Kidney (tissue), 14 donors: ENCODE measurements around the gene CXXC5. TPM values are rescaled to one million over a fixed set of nuclear protein-coding genes. Genes with fewer than 3 reads are reported as not detected.

Experiments
- DNase-seq, 5 donors: peaks; one replicate each; pipeline ENCODE4 v3.0.0-alpha.2; 2013 to 2020
- FAIRE-seq: peaks from 2 replicates; lab custom pipeline; 2012; peaks lifted over from hg19 to GRCh38; lab: Jason Lieb, UNC
- H3K27ac ChIP-seq, 2 donors: one replicate each; pipeline ENCODE4 v1.7.0; 2013; ENCODE audit warnings: low read depth in 2 of 2, low read length in 2 of 2, inconsistent platforms in 1 of 2
- H3K27me3 ChIP-seq: one replicate; pipeline ENCODE4 v1.7.1; 2013; ENCODE audit warnings: low read length, inconsistent platforms; ENCODE audit not compliant: control insufficient read depth, insufficient read depth
- H3K36me3 ChIP-seq, 3 donors: one replicate each; pipeline versions ENCODE4 v1.7.0 to v1.7.1; 2013; ENCODE audit warnings: low read length in 3 of 3, control low read depth in 1 of 3, inconsistent platforms in 1 of 3; ENCODE audit not compliant: insufficient read depth in 3 of 3, control insufficient read depth in 2 of 3
- H3K4me1 ChIP-seq, 3 donors: one replicate each; pipeline versions ENCODE4 v1.7.0 to v1.7.1; 2013; ENCODE audit warnings: low read length in 3 of 3, inconsistent platforms in 1 of 3, low read depth in 1 of 3; ENCODE audit not compliant: control insufficient read depth in 2 of 3, insufficient read depth in 2 of 3
- H3K4me3 ChIP-seq, 3 donors: one replicate each; pipeline versions ENCODE4 v1.7.0 to v1.8.1; 2013; ENCODE audit warnings: low read length in 3 of 3, control low read depth in 1 of 3, inconsistent platforms in 1 of 3
- H3K9ac ChIP-seq, 3 donors: one replicate each; pipeline versions ENCODE4 v1.7.0 to v1.7.1; 2013; ENCODE audit warnings: low read length in 3 of 3, control low read depth in 1 of 3, inconsistent platforms in 1 of 3
- H3K9me3 ChIP-seq, 3 donors: one replicate each; pipeline versions ENCODE4 v1.7.0 to v1.7.1; 2013; ENCODE audit warnings: low read length in 3 of 3, control low read depth in 1 of 3, inconsistent platforms in 1 of 3; ENCODE audit not compliant: control insufficient read depth in 2 of 3, insufficient read depth in 1 of 3
- intact Hi-C: fragments of 100-400 bp; cut with DNase I; formaldehyde crosslinking; loops from one replicate; pipeline ENCODE4 v1.11.1; 2022
- polyA plus RNA-seq: library from polyadenylated mRNA; stranded (reverse); fragments of 350-450 nt; fragmentation: Illumina TruSeq; extraction: RNeasy Lipid Tissue Mini Kit (QIAGEN cat#74804); gene quantifications from one replicate; pipeline ENCODE4 v1.2.3, GENCODE V29; 2014; ENCODE audit warnings: low read depth, low replicate concordance; ENCODE audit not compliant: insufficient read depth
- total RNA-seq: library from RNA; stranded (reverse); fragmentation: NEBNext Ultra II Directional; extraction: Animal tissue kit (Norgen Biotek cat#: 25700); gene quantifications from one replicate; pipeline ENCODE4 v1.2.1, GENCODE V29; 2021
- TF ChIP-seq, protein P1 (sequence below): IDR thresholded peaks from 3 replicates; pipeline ENCODE4 v1.5.1; 2012; ENCODE audit warnings: mild to moderate bottlenecking, moderate library complexity, borderline replicate concordance; ENCODE audit not compliant: insufficient read depth; ENCODE audit errors: extremely low read depth
- donor health status: control.
- donor health status: control.
- donor health status: control.
- donor health status: control.
- donor health status: control.
- donor health status: DM: yes; HTN: yes; CAD: no.
- donor health status: Normal renal cell carcinoma (clear cell type).

CXXC5 gene
- total and polyA plus RNA-seq, 2 donors from 2014 or later, result 116 to 122 TPM

DNA sequence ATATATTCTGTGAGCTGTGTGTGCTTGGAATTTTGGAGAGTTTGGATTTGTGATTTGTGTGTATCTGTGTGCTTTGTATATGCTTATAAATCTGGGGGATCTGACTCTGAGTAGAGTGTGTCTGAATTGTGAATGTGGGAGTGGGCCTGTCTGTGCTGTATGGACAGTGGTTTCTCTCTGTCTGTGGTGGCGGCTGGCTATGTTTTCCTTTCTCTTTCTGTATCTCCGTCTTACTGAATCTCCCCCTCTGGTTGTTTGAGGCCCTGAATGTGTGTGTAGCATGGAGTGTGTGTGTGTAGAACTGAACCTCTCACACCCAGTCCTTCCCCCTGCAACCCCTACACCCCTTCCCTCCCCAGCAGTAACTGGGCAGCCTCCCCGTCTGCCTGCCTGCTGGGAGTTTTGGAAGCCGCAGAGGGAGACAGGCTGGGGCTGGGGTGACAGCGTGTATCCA lies 4.7 kb downstream of the CXXC5 start:
- no peak for FAIRE-seq
- peaks cover 12 to 55% (median 53%) of the 10 kb centered on the region in 3 donors for H3K4me1 ChIP-seq
- intact Hi-C loops, result no loop called here
- H3K9ac ChIP-seq, result peak overlapping the region; percentile 17 to 65 (median 45)
- H3K4me3 ChIP-seq, result peak overlapping the region; percentile 1 to 55 (median 53)
- H3K9me3 ChIP-seq, result no peaks in the 10 kb centered on the region
- no peaks in the 10 kb centered on the region for H3K27me3 ChIP-seq
- TF ChIP-seq, protein P1, sequence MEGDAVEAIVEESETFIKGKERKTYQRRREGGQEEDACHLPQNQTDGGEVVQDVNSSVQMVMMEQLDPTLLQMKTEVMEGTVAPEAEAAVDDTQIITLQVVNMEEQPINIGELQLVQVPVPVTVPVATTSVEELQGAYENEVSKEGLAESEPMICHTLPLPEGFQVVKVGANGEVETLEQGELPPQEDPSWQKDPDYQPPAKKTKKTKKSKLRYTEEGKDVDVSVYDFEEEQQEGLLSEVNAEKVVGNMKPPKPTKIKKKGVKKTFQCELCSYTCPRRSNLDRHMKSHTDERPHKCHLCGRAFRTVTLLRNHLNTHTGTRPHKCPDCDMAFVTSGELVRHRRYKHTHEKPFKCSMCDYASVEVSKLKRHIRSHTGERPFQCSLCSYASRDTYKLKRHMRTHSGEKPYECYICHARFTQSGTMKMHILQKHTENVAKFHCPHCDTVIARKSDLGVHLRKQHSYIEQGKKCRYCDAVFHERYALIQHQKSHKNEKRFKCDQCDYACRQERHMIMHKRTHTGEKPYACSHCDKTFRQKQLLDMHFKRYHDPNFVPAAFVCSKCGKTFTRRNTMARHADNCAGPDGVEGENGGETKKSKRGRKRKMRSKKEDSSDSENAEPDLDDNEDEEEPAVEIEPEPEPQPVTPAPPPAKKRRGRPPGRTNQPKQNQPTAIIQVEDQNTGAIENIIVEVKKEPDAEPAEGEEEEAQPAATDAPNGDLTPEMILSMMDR, result no peak
- peak overlapping the region; percentile 89 to 90 for H3K27ac ChIP-seq
- no peaks in the 10 kb centered on the region for H3K36me3 ChIP-seq
- DNase-seq, result peak in 1 of 5 donors; percentile 47

DNA sequence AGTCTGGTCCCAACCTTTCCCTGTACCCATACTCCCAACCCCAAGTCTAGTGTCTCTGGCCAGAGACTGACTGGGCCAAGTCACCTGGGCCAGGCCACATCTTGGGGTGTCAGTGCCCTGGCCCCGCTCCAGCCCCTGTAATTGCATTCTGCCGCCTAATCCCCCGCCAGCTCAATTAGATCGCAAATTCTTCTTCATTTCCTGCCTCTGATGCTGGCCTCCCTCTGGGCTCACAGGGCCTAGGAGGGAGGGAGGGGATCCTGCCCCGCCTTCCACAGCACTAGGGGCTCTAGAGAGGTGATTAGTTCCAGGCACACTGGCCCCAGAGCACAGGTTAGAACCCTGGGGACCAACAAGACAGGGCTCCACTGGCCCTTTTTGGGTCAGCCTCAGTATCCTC lies 5.5 kb downstream of the CXXC5 start:
- H3K4me3 ChIP-seq, result peak overlapping the region in 1 of 3 donors; percentile 53
- intact Hi-C loops, result no loop called here
- H3K4me1 ChIP-seq, result peaks cover 12 to 63% (median 60%) of the 10 kb centered on the region in 3 donors
- H3K27ac ChIP-seq, result peak overlapping the region; percentile 89 to 90
- no peaks in the 10 kb centered on the region for H3K36me3 ChIP-seq
- no peaks in the 10 kb centered on the region for H3K27me3 ChIP-seq
- FAIRE-seq (no peak), DNase-seq (peak in 2 of 5 donors; percentile 56 to 60)
- no peaks in the 10 kb centered on the region for H3K9me3 ChIP-seq
- peak overlapping the region in 2 of 3 donors; percentile 14 to 65 for H3K9ac ChIP-seq
- TF ChIP-seq, protein P1, result no peak

DNA sequence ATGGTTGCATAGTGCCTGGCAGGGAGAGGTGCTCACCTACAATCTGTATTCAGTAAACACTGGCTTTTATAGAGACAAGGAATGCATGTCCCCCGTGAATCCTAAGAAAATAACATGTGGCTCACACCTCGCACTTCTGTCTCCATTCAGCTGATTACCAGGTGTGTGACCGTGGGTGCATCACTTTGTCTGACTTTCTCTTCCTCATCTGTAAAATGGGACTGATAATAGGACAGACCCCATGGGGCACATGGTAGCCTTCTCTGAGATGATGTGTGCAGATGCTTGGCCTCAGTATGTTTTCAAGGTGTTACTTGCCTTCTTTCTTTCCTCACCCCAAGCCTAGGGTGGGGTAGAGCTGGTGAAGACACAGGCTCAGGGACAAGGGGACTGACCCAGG lies 6.3 kb downstream of the CXXC5 start:
- TF ChIP-seq, protein P1, result no peak
- peak overlapping the region in 2 of 3 donors; percentile 20 to 65 for H3K9ac ChIP-seq
- peak overlapping the region; percentile 89 to 90 for H3K27ac ChIP-seq
- H3K9me3 ChIP-seq, result no peaks in the 10 kb centered on the region
- no peaks in the 10 kb centered on the region for H3K27me3 ChIP-seq
- no peaks in the 10 kb centered on the region for H3K36me3 ChIP-seq
- no peak for DNase-seq
- H3K4me1 ChIP-seq, result peaks cover 15 to 72% (median 68%) of the 10 kb centered on the region in 3 donors
- no peak for FAIRE-seq
- intact Hi-C loops, result no loop called here
- peak overlapping the region in 2 of 3 donors; percentile 1 to 53 for H3K4me3 ChIP-seq
